AG04449 (cell line): Measurements from ENCODE around the gene EFNA1.
"Not testable (repeated sequence)": the region's sequence is repeated elsewhere in the genome, so short reads cannot be mapped to it uniquely, and the experiment has no call there.

Experiments
- CTCF ChIA-PET: fragments of 350-600 bp; formaldehyde crosslinking; extraction: SDS; loops from one replicate; lab custom pipeline; 2021; ENCODE audit warnings: antibody characterized with exemption; lab: Yijun Ruan, JAX
- POLR2A ChIA-PET: fragments of 400-600, 350-600 bp; formaldehyde crosslinking; extraction: SDS; loops from one replicate; lab custom pipeline; 2020; ENCODE audit warnings: antibody characterized with exemption, inconsistent platforms; lab: Yijun Ruan, JAX
- DNase-seq: peaks from one replicate; pipeline ENCODE4 v3.0.0-alpha.2; 2010; ENCODE audit warnings: low read depth, low spot score
- H3K4me3 ChIP-seq: 2 replicates; pipeline ENCODE4 v1.5.1; 2011; ENCODE audit warnings: low read depth, mild to moderate bottlenecking, control low read depth, low read length
- CTCF ChIP-seq: IDR thresholded peaks from one replicate; pipeline ENCODE4 v1.5.1; 2011; ENCODE audit warnings: mild to moderate bottlenecking, moderate library complexity, low read length, control low read depth, inconsistent platforms; ENCODE audit not compliant: insufficient read depth; ENCODE audit errors: missing control alignments

The EFNA1 gene

GRCh38 chr1:155141749-155142148, 14.1 kb downstream of the EFNA1 start:
- no peak overlapping the region for H3K4me3 ChIP-seq
- no peak for TF ChIP-seq CTCF
- DNase-seq, result no peak
- POLR2A ChIA-PET, result no interaction called here
- CTCF ChIA-PET, result interaction anchor here (1.1 to 2.2 kb wide), 2 partner anchors 31 to 56 kb away, joined by 7 to 9 read pairs; partner anchors contain the start of gene KRTCAP2

GRCh38 chr1:155145491-155145890, 17.8 kb downstream of the EFNA1 start:
- H3K4me3 ChIP-seq, result no peak overlapping the region
- no peak for DNase-seq
- ChIA-PET CTCF (interaction anchor here (1.2 to 1.6 kb wide), 2 partner anchors 11 to 54 kb away, joined by 3 to 6 read pairs; no protein-coding TSS in a partner anchor), POLR2A (no interaction called here)
- TF ChIP-seq CTCF, result no peak

- POLR2A ChIA-PET, H3K4me3 ChIP-seq, DNase-seq: not testable (repeated sequence)
- CTCF ChIA-PET, result interaction anchor here (0.7 to 5.5 kb wide), 5 partner anchors 11 to 71 kb away, joined by 3 to 29 read pairs (median 4); partner anchors contain the start of gene KRTCAP2
Measured at GRCh38 chr1:155155996-155156643, 28.4 kb downstream of the EFNA1 start.

DNA sequence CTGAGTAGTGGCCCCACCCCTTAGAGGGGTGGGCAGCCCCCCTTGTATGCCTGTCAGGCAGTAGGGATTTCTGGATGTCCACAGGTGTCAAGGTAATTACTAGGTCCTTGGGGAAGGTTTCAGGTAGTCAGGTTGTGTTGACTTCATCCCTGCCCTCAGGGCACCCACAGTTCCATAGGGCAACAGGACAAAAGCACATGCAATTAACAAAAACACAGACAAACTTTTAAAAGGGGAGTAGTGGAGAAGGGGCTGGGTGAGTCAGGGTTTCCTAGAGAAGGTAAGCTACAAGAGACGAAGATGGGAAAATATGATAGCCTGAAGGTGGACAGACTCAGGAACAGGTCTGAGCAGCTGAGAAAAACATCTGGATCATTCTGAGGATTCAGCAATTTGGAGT, 31.3 kb downstream of the EFNA1 start:
- POLR2A ChIA-PET, result no interaction called here
- H3K4me3 ChIP-seq, result no peak overlapping the region
- CTCF ChIA-PET, result interaction anchor here (0.6 to 3.2 kb wide), 4 partner anchors 9 to 73 kb away, joined by 3 to 11 read pairs (median 6); partner anchors contain the start of gene KRTCAP2
- TF ChIP-seq CTCF, result no peak
- DNase-seq, result no peak

DNA sequence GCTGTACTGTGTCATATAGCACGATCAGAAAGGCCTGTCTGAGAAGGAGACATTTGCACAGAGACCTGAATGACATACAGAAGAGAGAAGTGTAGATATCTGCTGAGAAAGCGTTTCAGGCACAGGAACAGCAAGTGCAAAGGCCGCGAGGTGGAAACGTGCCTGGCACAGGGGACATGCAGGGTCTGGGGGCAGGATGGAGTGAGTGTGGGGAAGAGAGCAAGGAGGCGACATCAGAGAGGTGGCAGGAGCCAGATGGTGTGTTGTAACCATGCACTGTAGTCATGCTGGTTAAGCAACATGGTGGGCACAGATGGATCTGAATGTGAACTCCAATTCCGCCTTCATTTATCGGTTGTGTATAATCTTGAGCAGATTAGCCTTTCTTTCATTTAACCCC, 32.5 kb downstream of the EFNA1 start:
- no peak for DNase-seq
- ChIA-PET CTCF (interaction anchor here (1.4 to 1.6 kb wide), 2 partner anchors 11 to 12 kb away, joined by 3 to 4 read pairs; partner anchors contain the start of gene KRTCAP2), POLR2A (no interaction called here)
- TF ChIP-seq CTCF, result no peak
- no peak overlapping the region for H3K4me3 ChIP-seq

DNA sequence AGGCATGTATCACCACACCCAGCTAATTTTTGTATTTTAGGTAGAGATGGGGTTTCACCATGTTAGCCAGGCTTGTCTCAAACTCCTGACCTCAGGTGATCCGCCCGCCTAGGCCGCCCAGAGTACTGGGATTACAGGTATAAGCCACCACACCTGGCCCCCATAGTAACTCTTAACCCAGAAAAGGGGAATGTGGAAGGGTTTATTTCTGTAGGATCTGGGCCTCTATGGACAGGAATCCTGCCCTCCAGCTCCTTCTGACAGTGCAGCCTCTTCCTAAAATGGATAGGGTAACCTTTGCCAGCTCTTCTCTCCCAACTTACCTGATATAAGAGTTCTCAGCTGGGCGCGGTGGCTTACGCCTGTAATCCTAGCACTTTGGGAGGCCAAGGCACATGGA, 35.0 kb downstream of the EFNA1 start:
- POLR2A ChIA-PET, DNase-seq, H3K4me3 ChIP-seq: not testable (repeated sequence)
- CTCF ChIA-PET, result interaction anchor here (1.0 to 14.6 kb wide), 5 partner anchors 10 to 72 kb away, joined by 4 to 457 read pairs (median 5); partner anchors contain the start of gene KRTCAP2

DNA sequence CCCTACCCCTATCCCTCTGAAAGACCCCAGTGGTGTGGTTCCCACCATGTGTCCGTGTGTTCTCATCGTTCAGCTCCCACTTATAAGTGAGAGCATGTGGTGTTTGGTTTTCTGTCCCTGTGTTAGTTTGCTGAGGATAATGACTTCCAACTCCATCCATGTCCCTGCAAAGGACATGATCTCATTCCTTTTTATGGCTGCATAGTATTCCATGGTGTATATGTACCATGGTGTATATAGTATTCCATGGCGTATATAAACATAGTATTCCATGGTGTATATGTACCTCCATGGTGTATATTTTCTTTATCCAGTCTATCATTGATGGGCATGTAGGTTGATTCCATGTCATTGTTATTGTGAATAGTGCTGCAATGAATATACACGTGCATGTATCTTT, 36.1 kb downstream of the EFNA1 start:
- H3K4me3 ChIP-seq, POLR2A ChIA-PET, DNase-seq: not testable (repeated sequence)
- CTCF ChIA-PET, result interaction anchor here (0.8 to 14.6 kb wide), 5 partner anchors 9 to 77 kb away, joined by 3 to 457 read pairs (median 5); partner anchors contain the start of gene KRTCAP2

- POLR2A ChIA-PET, H3K4me3 ChIP-seq, DNase-seq: not testable (repeated sequence)
- CTCF ChIA-PET, result interaction anchor here (10.4 to 14.6 kb wide), 2 partner anchors 67 to 74 kb away, joined by 168 to 457 read pairs; no protein-coding TSS in a partner anchor
Measured at GRCh38 chr1:155164625-155165024, 36.9 kb downstream of the EFNA1 start.
